Body of pancreas (tissue), 4 donors: ENCODE measurements around the gene NDUFA12.

Experiments
- CTCF ChIP-seq, 7 experiments: fragments of 450-650 bp in 4 of 7; fragments of 200-600 bp in 3 of 7; sonication (generic) in 3 of 7; IDR thresholded peaks; one replicate each; pipeline ENCODE4 v1.5.1; 2016 to 2019; ENCODE audit warnings: antibody characterized with exemption in 7 of 7
- POLR2A ChIP-seq, 3 donors: fragments of 450-650 bp; IDR thresholded peaks; one replicate each; pipeline ENCODE4 v1.6.1; 2016; ENCODE audit warnings: antibody characterized with exemption in 3 of 3, mild to moderate bottlenecking in 2 of 3

GRCh38 chr12:94925729-94926128 lies 77.8 kb downstream of the NDUFA12 start:
- TF ChIP-seq CTCF (IDR thresholded peaks at IDR 0.05) (no peak), POLR2A (IDR thresholded peaks at IDR 0.05) (no peak)
